Loucy (cell line): ENCODE data around the gene CCDC57.

Experiments used
- H2AFZ ChIP-seq: fragments of 200-600 bp; sonication (generic); 2 replicates; pipeline ENCODE4 v1.6.0; 2016; ENCODE audit warnings: antibody characterized with exemption, mild to moderate bottlenecking, low read length, moderate library complexity
- H3F3A ChIP-seq: fragments of 200-600 bp; 2 replicates; pipeline ENCODE4 v1.6.0; 2016; ENCODE audit warnings: antibody characterized with exemption, low read depth, mild to moderate bottlenecking
- H3K27me3 ChIP-seq: fragments of 200-600 bp; sonication (generic); 2 replicates; pipeline ENCODE4 v1.6.1; 2014; ENCODE audit warnings: low read length, mild to moderate bottlenecking; ENCODE audit not compliant: insufficient read depth, poor library complexity, severe bottlenecking
- H3K36me3 ChIP-seq: fragments of 200-600 bp; sonication (generic); 2 replicates; pipeline ENCODE4 v1.6.1; 2016; ENCODE audit warnings: low read length; ENCODE audit not compliant: insufficient read depth
- H3K4me1 ChIP-seq: fragments of 200-600 bp; sonication (generic); 2 replicates; pipeline ENCODE4 v1.5.1; 2014; ENCODE audit warnings: low read length, mild to moderate bottlenecking; ENCODE audit not compliant: insufficient read depth, poor library complexity, severe bottlenecking
- H3K4me2 ChIP-seq: fragments of 200-600 bp; sonication (generic); 2 replicates; pipeline ENCODE4 v1.6.0; 2014; ENCODE audit warnings: antibody characterized with exemption, low read length, low read depth, mild to moderate bottlenecking; ENCODE audit not compliant: poor library complexity, severe bottlenecking
- H3K4me3 ChIP-seq: fragments of 200-600 bp; sonication (generic); 2 replicates; pipeline ENCODE4 v1.5.1; 2014; ENCODE audit warnings: low read length, mild to moderate bottlenecking, mixed read lengths; ENCODE audit not compliant: poor library complexity, severe bottlenecking
- H3K79me2 ChIP-seq: fragments of 200-600 bp; sonication (generic); 2 replicates; pipeline ENCODE4 v1.6.1; 2014; ENCODE audit warnings: low read length; ENCODE audit not compliant: insufficient read depth
- H3K9ac ChIP-seq: fragments of 200-600 bp; sonication (generic); 2 replicates; pipeline ENCODE4 v1.6.0; 2014; ENCODE audit warnings: mild to moderate bottlenecking, low read depth, low read length, moderate library complexity; ENCODE audit not compliant: poor library complexity, severe bottlenecking
- H3K9me2 ChIP-seq: fragments of 200-600 bp; sonication (generic); replicated peaks from 2 replicates; pipeline ENCODE4 v1.6.1; 2016; ENCODE audit warnings: low read depth, low read length, mixed read lengths
- H3K9me3 ChIP-seq: fragments of 200-600 bp; sonication (generic); 2 replicates; pipeline ENCODE4 v1.6.1; 2014; ENCODE audit warnings: mild to moderate bottlenecking, antibody characterized with exemption, low read length, low read depth; ENCODE audit not compliant: insufficient read depth
- H4K20me1 ChIP-seq: fragments of 200-600 bp; sonication (generic); 2 replicates; pipeline ENCODE4 v1.6.0; 2014; ENCODE audit warnings: antibody characterized with exemption, low read length, mild to moderate bottlenecking; ENCODE audit not compliant: insufficient read depth, poor library complexity, severe bottlenecking
- CTCF ChIP-seq: fragments of 200-600 bp; sonication (generic); conservative IDR thresholded peaks from 2 replicates; pipeline ENCODE4 v1.5.1; 2014; ENCODE audit warnings: mild to moderate bottlenecking, antibody characterized with exemption, low read length
- EZH2phosphoT487 ChIP-seq: fragments of 200-600 bp; IDR thresholded peaks from 2 replicates; pipeline ENCODE4 v1.6.1; 2018; ENCODE audit warnings: antibody characterized with exemption, mild to moderate bottlenecking, moderate library complexity, borderline replicate concordance

The CCDC57 gene

GRCh38 chr17:82148011-82148410 lies 64.6 kb downstream of the CCDC57 start:
- H4K20me1 ChIP-seq: no peaks in the 10 kb centered on the region
- H3K9me3 ChIP-seq: no peaks in the 10 kb centered on the region
- no peaks in the 10 kb centered on the region for H3K9me2 ChIP-seq
- TF ChIP-seq CTCF (no peak), EZH2phosphoT487 (no peak)
- peaks cover 16% of the 10 kb centered on the region; the same call in 1 of the 2 replicates for H3K36me3 ChIP-seq
- H3K4me1 ChIP-seq: no peaks in the 10 kb centered on the region
- no peak overlapping the region for H3K9ac ChIP-seq
- H3K79me2 ChIP-seq: peaks cover 13% of the 10 kb centered on the region; the same call in 1 of the 2 replicates
- no peak overlapping the region for H2AFZ ChIP-seq
- H3K27me3 ChIP-seq: no peaks in the 10 kb centered on the region
- 0 out of 2 replicates have a peak, but pooled peaks cover 4% of the 10 kb centered on the region for H3F3A ChIP-seq
- no peak overlapping the region for H3K4me2 ChIP-seq
- H3K4me3 ChIP-seq: no peak overlapping the region

- Histone ChIP-seq H3K9me2 (no peaks in the 10 kb centered on the region), H3K9me3 (no peaks in the 10 kb centered on the region), H3F3A (0 out of 2 replicates have a peak, but pooled peaks cover 4% of the 10 kb centered on the region), H3K27me3 (no peaks in the 10 kb centered on the region), H3K36me3 (peaks cover 16% of the 10 kb centered on the region; the same call in 1 of the 2 replicates), H3K79me2 (peaks cover 10% of the 10 kb centered on the region; the same call in 1 of the 2 replicates), H3K4me1 (no peaks in the 10 kb centered on the region), H4K20me1 (no peaks in the 10 kb centered on the region), H2AFZ (no peak overlapping the region), H3K4me2 (no peak overlapping the region), H3K4me3 (no peak overlapping the region), H3K9ac (no peak overlapping the region)
- no peak for TF ChIP-seq EZH2phosphoT487
- TF ChIP-seq CTCF: no peak
These were observed 65.7 kb downstream of the CCDC57 start for GRCh38 chr17:82146663-82147654.

- Histone ChIP-seq H4K20me1 (no peaks in the 10 kb centered on the region), H3K9me3 (no peaks in the 10 kb centered on the region), H3K4me1 (no peaks in the 10 kb centered on the region), H3K27me3 (no peaks in the 10 kb centered on the region), H3K9me2 (no peaks in the 10 kb centered on the region), H3K79me2 (peaks cover 5% of the 10 kb centered on the region; the same call in 1 of the 2 replicates), H3K9ac (no peak overlapping the region), H3K36me3 (peaks cover 16% of the 10 kb centered on the region; the same call in 1 of the 2 replicates), H3K4me3 (no peak overlapping the region), H3K4me2 (no peak overlapping the region), H3F3A (no peaks in the 10 kb centered on the region), H2AFZ (no peak overlapping the region)
- TF ChIP-seq EZH2phosphoT487 (no peak), CTCF (no peak)
These were observed 67.0 kb downstream of the CCDC57 start for GRCh38 chr17:82145550-82146155.
